Measurements from ENCODE around the gene ISG20. TPM values are rescaled to one million over a fixed set of nuclear protein-coding genes. Genes with fewer than 3 reads are reported as not detected.

The ISG20 gene
- polyA plus RNA-seq (ENCODE audit: insufficient read length in 10 of 10), result 1 to 10 TPM in 5 of 10 donors, under 1 TPM in 5; 0.65 to 8.6 (median 1.1) TPM
- long read RNA-seq, donor 1, partial matches to known transcripts, result 0 of 1 reads
- long read RNA-seq, donor 1, other reads (novel, unspliced or antisense), result 0 of 1 reads
- long read RNA-seq, donor 2, result 0 reads
- long read RNA-seq, donor 3, result 0 reads
- long read RNA-seq, donor 4, result 0 reads
- long read RNA-seq, donor 5, result 0 reads
- long read RNA-seq, donor 6, result 0 reads
- long read RNA-seq, donor 7, result 0 reads
- long read RNA-seq, donor 8, partial matches to known transcripts, result 0 of 1 reads
- long read RNA-seq, donor 8, other reads (novel, unspliced or antisense), result 0 of 1 reads
- long read RNA-seq, donor 9, result 0 reads

DNA sequence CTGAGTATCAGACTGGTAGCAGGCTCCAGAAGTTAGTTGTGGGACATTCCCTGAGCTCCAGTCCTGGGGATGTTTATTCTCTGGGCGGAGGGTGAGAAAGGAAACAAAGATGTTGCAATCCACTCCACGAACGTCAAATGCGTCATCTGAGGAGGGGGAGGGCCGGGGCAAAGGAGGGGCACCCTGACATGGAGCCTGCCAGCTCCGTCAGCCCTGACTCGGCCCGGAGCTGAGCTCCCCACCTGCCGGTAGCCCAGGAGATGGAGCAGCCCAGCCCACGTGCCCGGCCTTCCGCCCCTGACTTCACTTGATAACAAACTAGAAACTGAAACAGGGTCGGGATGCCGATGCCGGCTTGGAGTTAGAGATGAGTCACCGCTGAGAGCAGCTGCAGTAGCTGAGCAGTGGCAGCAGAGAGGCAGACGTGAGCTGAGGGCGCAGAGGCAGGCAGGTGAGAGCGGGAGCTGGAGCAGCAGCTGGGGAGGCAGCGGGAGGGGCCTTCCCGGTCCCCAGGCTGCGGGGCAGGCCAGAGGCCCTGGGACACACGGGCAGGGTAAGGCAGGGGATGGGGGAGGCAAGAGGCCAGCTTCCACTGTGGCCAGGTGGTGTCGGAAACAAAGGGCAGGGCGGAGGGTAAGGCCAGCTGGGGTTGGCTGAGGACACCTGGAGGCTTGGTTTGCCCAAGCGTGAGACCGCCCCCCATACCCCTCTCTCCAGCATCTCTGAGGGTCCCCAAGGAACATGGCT lies at the start of gene ISG20:
Gene ISG20, plus strand, starts transcription at position 391 of the 747 bp plus-strand sequence. Its CDS starts 351 bp downstream, at position 742.
- DNase-seq, result peak; percentile 71 to 93 (median 81)

DNA sequence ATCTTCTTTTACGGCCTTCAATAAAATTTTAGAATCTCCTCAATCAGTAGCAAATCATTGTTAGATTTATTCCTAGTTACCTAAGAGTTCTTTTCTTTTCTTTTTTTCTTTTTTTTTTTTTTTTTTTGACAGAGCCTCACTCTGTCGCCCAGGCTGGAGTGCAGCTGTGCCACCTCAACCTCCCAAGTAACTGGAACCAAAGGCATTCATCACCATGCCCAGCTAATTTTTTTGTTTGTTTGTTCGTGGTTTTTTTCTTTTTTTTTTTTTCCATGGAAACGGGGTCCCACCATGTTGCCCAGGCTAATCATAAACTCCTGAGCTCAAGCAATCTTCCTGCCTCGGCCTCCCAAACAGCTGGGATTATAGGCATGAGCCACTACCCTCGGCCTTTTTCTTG lies 48.1 kb upstream of the ISG20 start:
- no peak for DNase-seq

DNA sequence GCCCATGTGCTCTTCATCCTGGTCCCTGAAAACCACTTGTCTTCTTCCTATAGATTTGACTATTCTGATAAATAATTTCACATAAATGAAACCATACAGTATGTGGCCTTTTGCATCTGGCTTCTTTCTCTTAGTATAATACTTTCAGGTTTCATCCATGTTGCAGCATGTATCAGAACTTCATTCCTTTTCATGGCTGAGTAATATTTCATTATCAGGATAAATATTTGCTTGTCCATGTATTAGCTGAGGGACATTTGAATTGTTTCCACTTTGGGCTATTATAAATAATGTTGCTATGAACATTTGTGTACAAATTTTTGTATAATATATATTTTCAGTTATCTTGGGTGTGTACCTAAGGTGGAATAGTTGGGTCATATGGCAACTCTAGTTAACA lies 47.4 kb upstream of the ISG20 start:
- DNase-seq, result no peak

DNA sequence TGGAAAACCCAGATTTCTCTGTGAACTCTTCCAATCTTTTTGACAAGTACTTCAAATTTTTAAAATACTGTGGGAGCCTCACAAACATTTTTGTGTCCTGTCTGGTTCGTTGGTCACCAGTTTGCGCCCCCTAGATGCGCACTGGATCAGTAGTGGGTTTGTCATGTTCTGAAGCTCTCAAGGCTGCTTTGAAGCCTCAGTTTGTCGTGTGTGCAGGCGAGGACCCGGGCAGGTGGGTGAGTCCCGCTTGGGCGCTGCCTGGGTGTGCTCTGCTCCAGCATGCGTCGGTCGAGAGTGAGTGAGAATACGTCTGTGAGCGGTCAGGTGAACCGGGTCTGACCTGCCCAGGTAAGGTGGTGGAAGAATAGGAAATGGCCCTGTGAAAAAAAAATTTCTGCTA lies 34.9 kb upstream of the ISG20 start:
- DNase-seq, result no peak

DNA sequence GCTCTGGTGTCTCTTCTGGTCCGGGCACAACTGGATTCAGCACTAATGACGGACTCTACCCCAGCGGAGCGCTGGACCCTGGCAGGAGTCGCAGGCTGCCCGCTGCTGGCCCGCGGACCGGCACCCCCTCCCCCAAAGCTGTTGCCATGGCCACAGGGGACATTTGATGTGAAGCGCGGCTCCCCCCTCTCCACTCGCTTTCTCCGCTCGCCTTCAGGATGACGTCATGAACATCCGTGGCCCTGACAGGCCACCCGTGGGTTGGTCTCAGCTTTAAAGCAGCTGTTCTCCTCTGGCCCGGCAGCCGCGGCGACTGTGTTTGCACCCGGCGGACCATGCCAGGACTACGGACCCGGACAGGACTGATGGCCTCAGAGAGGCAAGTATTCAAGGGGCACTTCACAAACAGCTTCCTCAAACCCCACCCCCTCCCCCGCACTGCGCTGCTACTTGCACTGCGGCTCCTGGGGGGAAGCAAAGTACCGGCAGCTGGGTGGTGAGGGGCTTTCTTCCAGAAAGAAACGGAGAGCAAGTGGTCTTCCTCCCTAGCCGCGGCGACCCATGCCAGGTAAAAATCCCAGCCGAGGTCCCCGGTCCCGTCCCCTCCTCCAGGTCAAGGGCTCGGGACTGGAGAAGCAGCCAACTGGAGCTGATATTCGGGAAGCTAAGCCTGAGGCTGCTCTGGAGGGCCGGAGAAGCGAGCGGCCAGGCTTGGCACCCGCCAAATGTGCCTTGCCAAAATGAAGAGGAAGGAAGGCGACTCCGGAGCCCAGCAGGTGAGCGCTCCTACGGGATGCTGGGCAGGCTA lies 34.2 kb upstream of the ISG20 start:
- no peak for DNase-seq

DNA sequence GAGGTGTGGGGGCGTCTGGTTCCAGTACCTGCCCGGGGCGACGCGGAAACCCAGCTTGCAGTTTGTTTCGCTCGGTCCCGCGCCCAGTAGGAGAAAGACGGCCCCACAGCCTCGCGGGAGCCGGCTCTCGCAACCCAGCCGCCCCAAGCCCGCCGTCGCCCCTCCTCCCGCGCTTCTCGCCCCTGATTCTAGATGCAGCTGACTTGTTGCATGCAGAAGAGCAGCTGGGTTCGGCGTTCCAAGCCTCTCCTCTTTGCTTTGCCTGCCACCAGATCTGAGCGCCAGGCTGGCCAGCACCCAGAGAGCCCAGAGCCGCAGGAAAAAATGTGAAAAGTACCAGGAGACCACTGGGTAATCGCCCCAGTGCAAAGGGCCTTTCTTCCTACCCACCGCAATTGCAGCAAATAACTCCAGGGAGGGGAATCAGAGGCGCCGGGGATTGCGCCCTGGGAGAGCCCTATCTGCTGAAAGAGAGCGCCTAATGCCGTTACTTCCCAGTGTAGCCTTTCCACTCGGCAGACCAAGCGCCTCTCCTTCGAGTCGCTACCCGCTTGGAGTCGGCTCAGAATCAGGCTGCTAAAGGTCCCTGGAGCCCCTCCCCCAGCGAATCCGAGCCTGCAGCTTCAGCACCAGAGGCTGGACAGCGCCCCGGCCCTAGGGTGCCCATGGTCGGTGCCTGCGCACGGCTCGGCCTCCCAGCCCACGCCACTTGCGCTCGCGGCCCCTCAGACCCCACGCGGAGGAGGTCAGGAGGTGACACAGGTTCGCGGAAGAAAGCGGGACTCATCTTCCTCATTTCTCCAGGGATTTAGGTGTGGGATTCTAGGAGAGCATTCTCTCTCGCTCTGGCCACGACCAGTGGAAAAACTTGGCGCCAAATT lies 33.4 kb upstream of the ISG20 start:
- DNase-seq, result peak; percentile 27 to 74 (median 58)

DNA sequence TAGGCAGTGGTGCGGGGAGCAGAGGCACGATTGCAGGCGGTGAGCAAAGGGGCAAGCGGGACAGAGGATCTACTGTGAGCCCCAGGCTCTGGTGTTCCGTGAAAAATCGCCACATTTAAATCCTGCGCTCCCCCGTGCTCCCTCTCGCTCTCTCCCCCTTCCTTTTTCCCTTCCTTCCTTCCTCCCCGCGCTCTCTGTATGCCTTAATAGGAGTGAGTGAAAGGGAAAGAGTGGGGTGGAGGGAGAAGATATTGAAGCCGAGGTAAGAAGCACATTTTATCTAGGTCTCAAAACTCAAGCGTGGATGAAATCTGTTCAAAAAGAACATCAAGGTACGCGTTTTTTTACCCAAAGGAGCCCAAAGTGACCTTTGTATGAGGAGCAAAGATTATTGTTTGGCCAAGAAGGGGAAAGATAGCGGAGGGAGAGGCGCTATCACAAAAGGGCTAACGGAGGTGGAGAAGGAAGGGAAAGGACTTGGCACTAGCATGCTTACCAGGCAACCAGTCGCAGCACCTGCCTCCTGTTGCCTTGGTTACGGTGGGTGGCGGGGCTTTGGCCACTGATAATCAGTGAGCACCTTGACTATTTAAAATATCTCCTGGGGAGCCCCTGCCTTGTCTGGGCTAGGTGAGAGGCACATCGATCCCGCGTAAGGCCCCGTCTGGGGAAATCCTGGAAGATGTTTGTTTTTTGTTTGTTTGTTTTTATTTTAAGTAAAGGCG lies 32.6 kb upstream of the ISG20 start:
- DNase-seq, result no peak

DNA sequence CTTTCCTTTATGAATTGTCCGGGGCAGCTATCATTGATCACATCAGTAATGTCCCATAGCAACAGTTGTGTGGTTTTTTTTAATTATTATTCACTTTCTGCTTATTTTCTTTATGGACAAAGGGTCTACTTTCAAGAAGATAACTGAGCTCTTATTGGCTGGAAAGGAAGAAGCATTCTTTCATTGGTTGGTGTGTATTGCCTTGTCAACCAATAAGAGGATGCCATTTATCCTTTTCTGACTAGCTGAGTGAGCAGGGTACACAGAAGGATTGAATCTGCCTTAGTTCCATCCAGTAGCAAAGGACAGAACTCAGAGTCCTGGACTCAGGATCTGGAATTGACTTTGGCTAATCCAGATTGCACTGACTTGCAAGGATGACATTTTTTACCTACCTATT lies 30.9 kb upstream of the ISG20 start:
- DNase-seq, result no peak

DNA sequence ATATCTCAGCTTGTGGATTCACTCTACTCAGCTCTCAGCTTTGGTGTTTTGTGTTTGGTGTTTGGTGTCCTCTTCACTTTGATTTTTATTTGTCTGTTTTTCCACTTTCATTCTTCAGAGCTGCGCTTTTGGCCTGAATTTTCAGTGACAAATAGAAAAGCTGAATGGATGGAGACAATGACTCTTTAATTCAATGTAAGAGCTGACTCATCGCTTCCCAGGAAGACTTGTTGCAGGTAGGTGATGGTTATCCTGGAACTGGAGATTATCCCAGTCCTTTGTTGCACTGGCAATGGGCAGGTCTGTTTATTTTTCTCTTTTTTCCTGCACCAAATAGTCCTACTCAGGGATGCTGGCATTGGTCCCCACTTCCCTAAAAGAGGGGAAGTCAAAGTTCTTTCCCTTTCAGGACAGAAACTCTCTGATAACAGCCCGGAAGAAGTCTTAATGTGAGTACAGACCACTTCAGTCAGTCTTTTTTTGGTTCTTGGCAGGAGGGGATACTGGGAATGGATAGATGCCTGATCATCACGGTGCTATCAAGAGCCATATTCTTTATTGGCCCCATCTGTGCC lies 30.1 kb upstream of the ISG20 start:
- DNase-seq, result no peak

DNA sequence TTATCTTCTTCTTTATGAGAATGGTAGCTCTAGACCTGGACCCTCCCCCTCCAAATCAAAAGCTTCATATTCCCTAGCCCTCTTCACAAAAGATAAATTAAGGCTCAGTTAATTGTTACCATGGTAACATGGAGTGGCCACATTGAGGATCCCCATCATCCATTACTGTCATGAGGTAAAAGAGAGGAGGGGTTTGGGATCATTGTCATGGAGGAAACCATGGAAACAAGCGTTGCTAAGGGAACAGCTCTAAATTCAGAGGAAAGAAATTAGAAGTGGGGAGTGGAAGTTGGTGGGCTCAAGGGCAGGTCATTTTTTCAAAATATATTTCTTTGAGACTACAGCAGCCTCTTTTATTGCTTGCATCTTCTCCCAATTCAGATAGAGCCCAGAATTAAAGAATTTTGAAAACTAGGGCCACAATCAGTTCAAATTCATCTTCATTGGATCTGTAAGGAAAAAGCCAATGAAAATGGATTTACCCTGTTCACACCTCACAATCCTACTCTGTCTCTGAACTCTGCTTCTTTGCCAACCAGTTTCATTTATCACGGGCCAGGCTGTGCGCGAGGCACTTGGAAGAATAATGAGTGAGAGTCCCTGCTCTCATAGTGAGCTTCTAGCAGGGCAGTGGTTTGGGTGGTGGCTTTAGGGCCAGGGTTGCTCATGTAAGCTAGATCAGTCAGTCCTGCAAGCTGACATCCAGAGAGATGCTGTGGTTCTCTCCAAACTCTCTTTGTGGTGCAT lies 29.3 kb upstream of the ISG20 start:
- no peak for DNase-seq

DNA sequence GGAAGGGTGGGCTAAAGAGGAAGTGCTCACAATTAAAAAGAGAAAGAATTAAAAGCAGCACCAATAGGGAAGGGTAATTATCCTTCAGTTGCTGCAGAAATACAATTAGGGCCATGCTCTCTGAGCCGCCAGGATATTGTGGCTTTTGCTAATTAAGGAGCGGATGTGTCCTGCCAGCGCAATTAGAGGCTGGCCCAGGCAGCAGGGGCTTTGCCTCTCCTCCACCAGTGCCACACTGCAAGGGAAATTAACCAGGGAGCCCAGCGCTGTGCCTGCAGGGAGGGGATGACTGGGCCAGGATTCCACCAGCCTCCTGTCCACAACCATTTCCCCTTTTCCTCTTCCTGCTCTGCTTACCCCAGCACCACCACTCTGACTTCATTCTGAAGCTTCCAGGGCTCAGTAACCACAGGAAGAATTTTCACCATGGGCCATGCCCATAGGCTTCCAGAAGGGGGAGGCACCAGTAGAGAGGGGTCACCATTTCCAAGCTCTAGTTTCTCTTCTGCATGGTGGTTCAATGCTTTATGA lies 28.1 kb upstream of the ISG20 start:
- DNase-seq, result no peak

DNA sequence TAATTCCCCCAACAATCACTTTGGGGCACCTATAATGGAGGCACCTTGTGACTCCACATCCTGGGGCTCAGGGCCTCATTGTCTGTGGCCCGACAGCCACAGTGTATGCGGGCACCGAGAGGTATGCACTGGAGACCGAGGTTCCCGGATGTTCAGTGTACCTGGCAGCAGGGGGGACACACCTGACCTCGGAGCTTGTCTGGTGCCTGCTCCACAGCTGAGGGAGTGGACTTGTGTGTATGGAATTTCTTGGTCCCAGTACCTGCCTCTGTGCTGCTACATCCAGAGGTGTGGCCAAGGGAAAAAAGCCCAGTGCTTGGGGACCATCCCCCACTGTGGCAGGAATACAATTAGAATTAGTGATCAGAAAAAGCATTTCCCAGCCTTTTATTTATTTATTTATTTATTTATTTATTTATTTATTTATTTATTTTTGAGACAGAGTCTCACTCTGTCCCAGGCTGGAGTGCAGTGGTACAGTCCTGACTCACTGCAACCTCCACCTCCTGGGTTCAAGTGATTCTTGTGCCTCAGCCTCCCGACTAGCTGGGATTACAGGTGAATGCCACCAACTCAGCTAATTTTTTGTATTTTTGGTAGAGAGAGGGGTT lies 26.5 kb upstream of the ISG20 start:
- DNase-seq, result no peak

DNA sequence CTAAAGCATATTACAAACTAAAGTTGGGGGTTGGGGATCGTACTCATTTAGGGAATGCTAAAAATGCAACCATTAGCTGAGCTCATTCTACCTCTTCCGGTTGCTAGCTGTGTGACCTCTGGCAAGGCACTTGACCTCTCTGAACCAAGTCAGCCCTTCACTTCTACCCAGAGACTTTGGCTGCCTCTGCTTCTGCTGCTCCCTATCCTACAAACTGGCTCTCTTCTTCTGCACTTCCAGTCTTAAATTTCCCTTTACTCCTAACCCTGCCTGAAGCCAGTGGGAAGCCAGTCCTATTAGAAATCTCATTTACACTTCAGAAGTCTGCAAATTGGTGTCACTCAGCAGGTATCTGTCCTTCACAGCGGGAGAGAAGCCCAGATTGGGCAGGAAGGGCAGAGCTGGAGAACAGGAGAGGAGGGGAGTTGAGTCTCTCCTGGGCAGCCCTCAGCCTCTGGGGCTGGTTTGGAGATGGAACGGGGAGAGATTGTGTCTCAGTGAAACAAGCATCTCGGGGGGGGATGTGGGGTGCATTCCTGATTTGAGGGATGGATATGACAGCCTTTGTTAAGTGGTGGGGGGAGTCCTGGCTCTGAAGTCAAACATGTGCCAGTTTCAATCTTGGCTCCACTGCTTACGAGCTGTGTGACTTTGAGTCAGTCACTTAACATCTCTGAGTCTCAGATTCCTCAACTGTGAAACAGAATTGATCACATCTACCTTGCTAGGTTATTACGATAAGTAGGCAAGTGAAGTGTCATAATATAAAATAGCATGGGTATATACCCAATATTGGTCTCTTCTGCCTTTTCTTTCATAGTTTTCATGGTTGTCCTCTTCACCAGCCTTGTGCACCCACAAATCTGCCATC lies 25.5 kb upstream of the ISG20 start:
- no peak for DNase-seq

DNA sequence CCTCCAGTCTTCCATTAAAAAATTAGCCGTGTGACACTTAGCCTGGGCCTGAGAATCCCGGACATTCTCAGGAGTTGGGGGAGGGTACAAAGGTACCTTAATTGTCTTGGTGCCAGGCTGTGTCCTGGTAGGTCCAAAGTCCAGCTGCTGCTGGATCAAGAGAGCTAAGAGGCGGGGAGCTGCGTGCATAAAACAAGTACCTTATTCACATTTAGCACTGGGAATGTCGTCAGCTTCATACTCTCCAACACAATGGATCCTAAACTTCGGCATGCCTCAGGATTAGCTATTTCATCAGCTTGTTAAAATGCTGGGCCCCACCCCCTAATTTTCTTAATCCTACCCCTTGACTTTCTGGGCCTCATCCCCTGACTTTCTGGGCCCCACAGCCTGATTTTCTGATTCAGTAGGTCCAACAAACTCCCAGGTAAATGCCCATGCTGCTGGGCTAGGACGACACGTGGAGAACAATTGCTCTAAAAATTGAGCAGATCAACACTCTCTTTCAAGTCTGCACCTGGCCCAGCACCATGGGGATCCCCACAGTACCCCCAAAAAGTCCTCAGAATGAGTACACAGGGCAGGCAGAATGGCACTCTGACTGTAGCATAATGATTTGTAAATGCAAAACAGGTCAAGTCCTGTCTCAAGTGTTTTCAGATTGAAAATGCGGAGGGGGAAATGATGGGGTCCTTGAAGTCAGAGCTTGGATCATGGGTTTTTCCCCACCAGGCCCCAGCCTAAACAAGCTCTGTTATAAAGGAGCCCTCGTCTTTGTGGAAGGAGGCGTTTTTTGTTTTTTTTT lies 23.3 kb upstream of the ISG20 start:
- no peak for DNase-seq

DNA sequence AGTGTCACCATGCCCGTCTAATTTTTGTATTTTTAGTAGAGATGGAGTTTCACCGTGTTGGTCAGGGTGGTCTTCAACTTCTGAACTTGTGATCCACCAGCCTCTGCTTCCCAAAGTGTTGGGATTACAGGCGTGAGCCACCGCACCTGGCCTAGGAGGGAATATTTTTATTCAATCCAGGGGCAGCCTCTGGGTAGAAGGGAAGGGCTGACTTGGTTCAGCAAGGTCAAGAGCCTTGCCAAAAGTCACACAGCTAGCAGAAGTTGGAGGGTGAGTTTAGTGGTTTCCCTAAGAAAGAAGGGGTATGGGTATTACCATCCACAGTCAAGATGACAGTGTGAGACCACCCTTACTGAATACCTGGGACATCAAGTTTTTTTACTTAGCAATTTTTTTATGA lies 22.6 kb upstream of the ISG20 start:
- no peak for DNase-seq

DNA sequence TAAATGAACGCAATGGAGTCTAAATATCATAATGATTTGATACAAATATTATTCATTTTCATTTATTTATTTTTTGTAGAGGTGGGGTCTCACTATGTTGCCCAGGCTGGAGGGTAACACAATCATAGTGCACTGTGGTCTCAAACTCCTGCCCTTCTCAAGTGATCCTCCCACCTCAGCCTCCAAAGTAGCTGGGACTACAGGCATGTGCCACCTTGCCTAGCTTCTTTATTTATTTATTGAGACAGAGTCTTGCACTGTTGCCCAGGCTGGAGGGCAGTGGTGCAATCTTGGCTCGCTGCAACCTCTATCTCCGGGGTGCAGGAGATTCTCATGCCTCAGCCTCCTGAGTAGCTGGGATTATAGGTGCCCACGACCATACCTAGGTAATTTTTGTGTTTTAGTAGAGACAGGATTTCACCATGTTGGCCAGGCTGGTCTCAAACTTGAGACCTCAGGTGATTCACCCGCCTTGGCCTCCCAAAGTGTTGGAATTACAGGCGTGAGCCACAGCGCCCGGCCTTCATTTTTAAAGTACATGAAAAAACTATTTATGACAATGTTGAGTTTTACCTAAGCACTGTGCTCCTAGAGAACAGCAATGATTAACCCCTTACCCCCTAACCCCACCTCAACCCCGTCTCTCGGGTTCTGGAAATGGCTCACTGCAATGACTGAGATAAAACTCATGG lies 21.6 kb upstream of the ISG20 start:
- DNase-seq, result no peak
